CD4-positive, alpha-beta T cell treated with Interleukin-4 for 4 hours (primary cell): ENCODE data around the gene NSMF.
"Not testable (repeated sequence)": the region's sequence is repeated elsewhere in the genome, so short reads cannot be mapped to it uniquely, and the experiment has no call there.

Source experiments
- DNase-seq: peaks from one replicate; pipeline ENCODE4 v3.0.0-alpha.2; 2020

NSMF gene

GRCh38 chr9:137474271-137474670 lies 15.1 kb upstream of the NSMF start:
- no peak for DNase-seq

- DNase-seq: no peak
Observed at GRCh38 chr9:137470785-137471184, 11.7 kb upstream of the NSMF start.

- DNase-seq: no peak
Observed at GRCh38 chr9:137467896-137468295, 8.8 kb upstream of the NSMF start.

- no peak for DNase-seq
Observed at GRCh38 chr9:137467161-137467581, 8.0 kb upstream of the NSMF start.

GRCh38 chr9:137466389-137467085 lies 7.4 kb upstream of the NSMF start:
- DNase-seq: not testable (repeated sequence)

- no peak for DNase-seq
Observed at GRCh38 chr9:137465720-137466388, 6.7 kb upstream of the NSMF start.

GRCh38 chr9:137465000-137465719 lies 6.0 kb upstream of the NSMF start:
- no peak for DNase-seq

GRCh38 chr9:137464291-137464999 lies 5.3 kb upstream of the NSMF start:
- DNase-seq: no peak

GRCh38 chr9:137463931-137464290 lies 4.8 kb upstream of the NSMF start:
- no peak for DNase-seq

- DNase-seq: no peak
Observed at GRCh38 chr9:137462986-137463930, 4.1 kb upstream of the NSMF start.

- no peak for DNase-seq
Observed at GRCh38 chr9:137462396-137462985, 3.4 kb upstream of the NSMF start.

- peak; percentile 74 for DNase-seq
Observed at GRCh38 chr9:137461663-137462395, 2.7 kb upstream of the NSMF start.

- DNase-seq: no peak
Observed at GRCh38 chr9:137461316-137461662, 2.2 kb upstream of the NSMF start.

GRCh38 chr9:137460363-137461315 lies 1.5 kb upstream of the NSMF start:
- DNase-seq: no peak

GRCh38 chr9:137459601-137460362 lies 648 bp upstream of the NSMF start:
- no peak for DNase-seq

GRCh38 chr9:137458194-137459151 lies 661 bp downstream of the NSMF start:
- no peak for DNase-seq

- no peak for DNase-seq
Observed at GRCh38 chr9:137457406-137458193, 1.5 kb downstream of the NSMF start.
